KG1 (cell line): ENCODE data around the gene NDUFA13.

Experiments used
- DNase-seq: peaks from one replicate; lab custom pipeline; 2025; lab: John Stamatoyannopoulos, UW

NDUFA13 gene

GRCh38 chr19:19489804-19490204 lies 26.2 kb upstream of the NDUFA13 start:
- DNase-seq, result no peak

DNA sequence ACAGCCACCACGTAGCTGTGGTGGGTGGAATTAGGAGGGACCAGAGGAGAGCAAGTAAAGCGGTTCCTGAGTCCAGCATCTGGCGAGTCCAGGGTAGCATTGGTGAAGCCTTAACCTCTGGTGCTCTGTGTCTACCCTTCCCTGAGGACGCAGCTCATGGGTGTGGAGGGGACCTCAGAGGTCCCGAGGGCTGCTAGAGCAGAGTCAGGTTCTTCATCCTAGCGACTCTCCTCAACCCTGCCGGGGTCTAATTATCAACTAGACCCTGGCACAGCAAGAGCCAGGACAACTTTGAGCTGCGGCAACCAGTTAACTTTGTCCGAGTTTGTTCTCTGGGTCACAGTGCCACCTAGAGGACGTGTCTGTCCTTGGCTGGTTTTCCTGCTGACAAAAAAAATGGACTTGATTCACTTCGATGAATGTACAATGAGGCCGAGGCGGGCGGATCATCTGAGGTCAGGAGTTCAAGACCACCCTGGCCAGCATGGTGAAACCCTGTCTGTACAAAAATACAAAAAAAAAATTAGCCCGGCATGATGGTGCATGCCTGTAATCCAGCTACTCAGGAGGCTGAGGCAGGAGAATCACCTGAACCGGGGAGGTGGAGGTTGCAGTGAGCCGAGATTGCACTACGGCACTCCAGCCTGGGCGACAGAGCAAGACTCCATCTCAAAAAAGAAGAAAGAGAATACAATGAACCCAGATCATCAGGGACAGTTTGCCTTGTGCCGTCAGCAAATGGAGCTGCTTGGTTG lies 25.6 kb upstream of the NDUFA13 start:
- peak; percentile 44 for DNase-seq

DNA sequence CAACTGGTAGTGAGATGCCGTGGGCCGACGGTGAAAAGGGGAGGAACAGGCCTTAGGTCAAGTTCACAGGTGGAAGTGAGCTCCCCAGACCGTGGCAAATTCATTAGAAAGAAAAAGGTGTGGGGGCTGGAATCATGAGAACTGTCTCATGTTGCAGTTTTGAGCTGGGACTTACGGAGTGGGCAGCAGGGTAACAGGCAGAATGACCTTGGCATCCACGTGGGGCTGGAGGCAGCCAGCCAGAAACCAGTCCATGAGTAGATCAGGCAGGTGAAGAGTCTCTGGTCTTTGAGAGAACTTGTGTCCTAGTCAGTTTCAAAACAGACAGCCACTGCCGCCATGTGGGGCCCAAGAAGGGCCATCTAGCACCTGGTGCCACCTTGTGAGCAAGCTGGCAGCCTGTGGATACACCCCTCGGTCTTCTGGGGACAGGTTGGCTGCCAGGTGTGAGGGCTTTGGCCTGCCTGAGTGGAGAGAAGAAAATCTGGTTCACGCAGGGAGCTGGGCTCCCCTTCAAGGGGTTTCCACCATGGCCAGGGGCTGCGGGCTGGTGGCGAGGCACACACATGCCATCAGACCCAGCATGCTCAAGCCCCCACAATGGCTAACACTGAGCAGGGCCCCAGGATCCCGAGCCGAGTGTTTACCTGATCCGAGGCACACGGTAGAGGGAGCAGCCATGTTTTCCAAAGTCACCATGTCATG lies 24.6 kb upstream of the NDUFA13 start:
- DNase-seq, result no peak

- no peak for DNase-seq
Observed at GRCh38 chr19:19492026-19492610, 23.9 kb upstream of the NDUFA13 start.

DNA sequence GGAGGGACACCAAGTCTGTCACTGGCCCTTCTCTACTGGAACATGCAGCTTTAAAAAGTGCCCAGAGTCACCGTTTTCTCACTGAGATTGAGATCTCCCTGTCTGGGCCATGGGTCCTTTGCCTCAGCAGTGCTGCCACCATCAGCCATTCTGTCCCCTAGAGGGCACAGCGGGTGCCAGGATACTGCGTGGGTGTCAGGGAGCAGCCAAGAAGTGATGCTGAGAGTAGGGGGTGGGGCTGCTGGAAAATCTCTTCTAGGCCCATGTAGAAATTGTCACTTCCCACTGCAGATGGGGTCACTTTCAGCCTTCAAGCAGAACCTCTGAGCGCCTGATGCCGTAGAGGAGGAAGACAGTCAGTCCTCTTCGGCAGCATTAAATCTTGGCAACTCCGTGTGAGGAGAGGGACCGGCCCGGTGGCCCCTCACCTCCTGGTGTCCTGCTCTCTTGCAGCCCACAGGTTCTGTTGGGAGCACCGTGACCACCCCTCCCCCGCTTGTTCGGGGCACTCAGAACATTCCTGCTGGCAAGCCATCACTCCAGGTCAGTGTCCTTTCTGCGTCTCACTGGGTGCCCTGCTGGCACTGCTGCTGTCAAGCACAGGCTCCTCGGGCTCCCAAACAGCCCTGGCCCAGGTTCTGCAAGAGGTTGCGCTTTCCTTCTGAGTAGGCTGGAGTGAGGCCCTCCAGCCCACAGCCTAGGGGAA lies 22.0 kb upstream of the NDUFA13 start:
- no peak for DNase-seq

DNA sequence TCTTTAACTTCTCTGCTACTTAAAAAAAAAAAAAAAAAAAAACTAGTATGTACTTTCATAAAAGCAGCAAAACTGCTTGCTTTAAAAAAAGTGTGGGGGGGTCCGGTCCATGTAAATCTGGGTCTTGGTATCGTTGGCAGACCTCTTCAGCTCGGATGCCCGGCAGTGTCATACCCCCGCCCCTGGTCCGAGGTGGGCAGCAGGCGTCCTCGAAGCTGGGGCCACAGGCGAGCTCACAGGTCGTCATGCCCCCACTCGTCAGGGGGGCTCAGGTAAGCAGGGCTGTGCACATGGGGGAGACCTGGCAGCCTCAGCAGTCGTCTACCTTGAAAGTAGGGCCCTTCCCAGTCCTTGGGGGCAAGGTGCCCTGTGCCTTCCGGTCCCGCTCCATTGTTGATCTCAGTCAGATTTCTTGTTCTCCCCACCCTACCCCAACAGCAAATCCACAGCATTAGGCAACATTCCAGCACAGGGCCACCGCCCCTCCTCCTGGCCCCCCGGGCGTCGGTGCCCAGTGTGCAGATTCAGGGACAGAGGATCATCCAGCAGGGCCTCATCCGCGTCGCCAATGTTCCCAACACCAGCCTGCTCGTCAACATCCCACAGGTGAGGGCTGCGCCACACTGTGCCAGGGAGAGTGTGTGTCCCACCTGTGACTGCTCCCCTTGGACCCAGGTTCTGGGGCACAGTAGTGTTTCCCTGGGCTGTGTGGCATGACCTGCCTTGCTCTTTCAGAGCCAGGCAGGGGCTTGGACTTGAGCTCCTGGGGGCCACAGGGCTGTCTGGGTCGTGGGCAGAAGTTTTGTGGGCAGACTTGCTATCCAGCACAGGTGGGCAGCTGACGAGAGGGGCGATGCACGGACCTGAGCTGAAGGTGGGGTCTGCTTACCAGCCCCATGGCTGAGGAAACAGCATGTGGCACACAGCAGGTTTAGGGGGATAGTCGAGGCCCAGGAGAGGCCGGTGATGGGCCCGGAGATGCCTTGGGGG lies 20.1 kb upstream of the NDUFA13 start:
- DNase-seq, result no peak

GRCh38 chr19:19498255-19498991 lies 17.6 kb upstream of the NDUFA13 start:
- no peak for DNase-seq

GRCh38 chr19:19499272-19499995 lies 16.6 kb upstream of the NDUFA13 start:
- DNase-seq, result no peak

GRCh38 chr19:19500975-19501644 lies 14.9 kb upstream of the NDUFA13 start:
- DNase-seq, result no peak

GRCh38 chr19:19501798-19502197 lies 14.2 kb upstream of the NDUFA13 start:
- no peak for DNase-seq

DNA sequence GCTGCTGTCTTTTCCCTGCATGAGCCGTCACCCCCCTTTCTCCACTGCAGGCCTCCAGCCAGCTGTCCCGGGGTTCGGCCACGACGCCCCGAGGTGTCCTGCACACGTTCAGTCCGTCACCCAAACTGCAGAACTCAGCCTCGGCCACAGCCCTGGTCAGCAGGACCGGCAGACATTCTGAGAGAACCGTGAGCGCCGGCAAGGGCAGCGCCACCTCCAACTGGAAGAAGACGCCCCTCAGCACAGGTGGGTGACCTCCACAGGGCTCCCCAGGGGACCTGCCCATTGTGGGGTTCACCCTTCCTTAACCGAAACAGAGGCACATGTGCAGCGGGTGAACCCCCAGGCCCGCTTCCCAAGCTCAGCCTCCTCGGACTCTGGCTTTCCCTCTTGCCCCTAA lies 13.7 kb upstream of the NDUFA13 start:
- no peak for DNase-seq

- DNase-seq, result no peak
Observed at GRCh38 chr19:19502808-19503602, 13.0 kb upstream of the NDUFA13 start.

- DNase-seq, result no peak
Observed at GRCh38 chr19:19504754-19505668, 11.0 kb upstream of the NDUFA13 start.

GRCh38 chr19:19505669-19506326 lies 10.2 kb upstream of the NDUFA13 start:
- no peak for DNase-seq

GRCh38 chr19:19506592-19506991 lies 9.4 kb upstream of the NDUFA13 start:
- DNase-seq, result no peak

DNA sequence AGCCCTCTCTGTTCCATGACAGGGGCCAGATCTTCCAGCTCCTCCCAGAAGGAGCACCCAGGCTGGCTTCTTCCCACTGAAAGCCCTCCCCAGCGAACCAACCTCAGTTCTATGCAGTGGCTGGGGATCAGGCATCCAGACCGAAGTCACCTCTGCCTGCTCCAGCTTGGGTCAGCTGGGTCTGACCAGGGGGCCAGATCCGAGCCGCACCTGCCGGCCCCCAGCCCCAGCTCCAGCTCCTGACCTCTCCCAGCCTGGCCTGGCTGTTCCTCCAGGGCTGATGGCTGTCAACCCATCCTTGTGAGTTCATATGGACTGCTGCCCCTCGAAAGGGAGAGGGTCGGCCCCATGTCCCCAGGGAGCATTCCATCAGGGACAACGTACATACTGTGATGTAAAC lies 8.7 kb upstream of the NDUFA13 start:
- DNase-seq, result no peak

DNA sequence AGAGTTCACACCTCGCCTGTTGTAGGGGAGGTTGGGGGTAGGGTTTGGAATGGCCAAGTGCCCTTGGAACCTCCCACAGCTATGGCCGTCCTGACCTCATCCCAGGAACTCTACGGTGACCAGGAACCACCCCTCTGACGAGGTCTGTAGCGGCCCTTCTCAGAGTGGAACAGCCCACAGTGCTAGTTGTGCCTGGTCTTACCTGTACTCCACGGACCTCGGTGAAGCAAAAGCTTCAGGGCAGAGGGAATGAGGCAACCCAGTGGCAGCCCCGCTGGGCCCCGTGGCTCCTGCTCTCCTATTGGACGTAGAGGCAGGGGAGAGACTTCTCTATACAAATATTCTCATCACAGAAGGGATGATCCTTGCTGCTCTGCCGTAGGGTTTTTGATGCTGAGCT lies 7.8 kb upstream of the NDUFA13 start:
- DNase-seq, result no peak
